ENCODE data around the gene NMT1.

Gene NMT1

DNA sequence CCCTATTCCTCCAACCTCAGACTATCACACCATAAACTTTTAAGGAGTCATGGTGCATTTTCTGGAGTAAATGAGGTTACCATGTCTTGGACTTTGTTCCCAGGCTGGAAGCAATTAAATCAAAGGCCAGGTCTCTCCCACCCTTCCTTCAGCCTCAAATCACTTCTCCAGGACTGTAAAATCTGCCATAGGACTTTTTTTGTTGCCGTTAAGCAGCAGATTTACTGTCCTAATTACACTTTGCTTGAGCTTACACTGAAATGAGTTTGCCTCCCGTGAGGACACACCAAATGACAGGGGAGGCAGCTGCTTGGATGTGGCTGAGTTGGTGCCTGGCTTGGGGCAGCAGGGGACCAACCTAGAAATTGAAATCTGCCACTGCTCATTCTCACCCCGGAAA is 24.4 kb upstream of the NMT1 start:
- TF ChIP-seq, protein P1, sequence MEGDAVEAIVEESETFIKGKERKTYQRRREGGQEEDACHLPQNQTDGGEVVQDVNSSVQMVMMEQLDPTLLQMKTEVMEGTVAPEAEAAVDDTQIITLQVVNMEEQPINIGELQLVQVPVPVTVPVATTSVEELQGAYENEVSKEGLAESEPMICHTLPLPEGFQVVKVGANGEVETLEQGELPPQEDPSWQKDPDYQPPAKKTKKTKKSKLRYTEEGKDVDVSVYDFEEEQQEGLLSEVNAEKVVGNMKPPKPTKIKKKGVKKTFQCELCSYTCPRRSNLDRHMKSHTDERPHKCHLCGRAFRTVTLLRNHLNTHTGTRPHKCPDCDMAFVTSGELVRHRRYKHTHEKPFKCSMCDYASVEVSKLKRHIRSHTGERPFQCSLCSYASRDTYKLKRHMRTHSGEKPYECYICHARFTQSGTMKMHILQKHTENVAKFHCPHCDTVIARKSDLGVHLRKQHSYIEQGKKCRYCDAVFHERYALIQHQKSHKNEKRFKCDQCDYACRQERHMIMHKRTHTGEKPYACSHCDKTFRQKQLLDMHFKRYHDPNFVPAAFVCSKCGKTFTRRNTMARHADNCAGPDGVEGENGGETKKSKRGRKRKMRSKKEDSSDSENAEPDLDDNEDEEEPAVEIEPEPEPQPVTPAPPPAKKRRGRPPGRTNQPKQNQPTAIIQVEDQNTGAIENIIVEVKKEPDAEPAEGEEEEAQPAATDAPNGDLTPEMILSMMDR (IDR thresholded peaks at IDR 0.05; ENCODE audit: extremely low read depth, insufficient read depth, missing control alignments): no peak
- no peak for DNase-seq (ENCODE audit: low spot score)
- in situ Hi-C loops (cut with MboI; ENCODE audit: low pct_unique_long_range_greater_than_20kb, low sequenced_read_pairs, unreplicated experiment): no loop called here

DNA sequence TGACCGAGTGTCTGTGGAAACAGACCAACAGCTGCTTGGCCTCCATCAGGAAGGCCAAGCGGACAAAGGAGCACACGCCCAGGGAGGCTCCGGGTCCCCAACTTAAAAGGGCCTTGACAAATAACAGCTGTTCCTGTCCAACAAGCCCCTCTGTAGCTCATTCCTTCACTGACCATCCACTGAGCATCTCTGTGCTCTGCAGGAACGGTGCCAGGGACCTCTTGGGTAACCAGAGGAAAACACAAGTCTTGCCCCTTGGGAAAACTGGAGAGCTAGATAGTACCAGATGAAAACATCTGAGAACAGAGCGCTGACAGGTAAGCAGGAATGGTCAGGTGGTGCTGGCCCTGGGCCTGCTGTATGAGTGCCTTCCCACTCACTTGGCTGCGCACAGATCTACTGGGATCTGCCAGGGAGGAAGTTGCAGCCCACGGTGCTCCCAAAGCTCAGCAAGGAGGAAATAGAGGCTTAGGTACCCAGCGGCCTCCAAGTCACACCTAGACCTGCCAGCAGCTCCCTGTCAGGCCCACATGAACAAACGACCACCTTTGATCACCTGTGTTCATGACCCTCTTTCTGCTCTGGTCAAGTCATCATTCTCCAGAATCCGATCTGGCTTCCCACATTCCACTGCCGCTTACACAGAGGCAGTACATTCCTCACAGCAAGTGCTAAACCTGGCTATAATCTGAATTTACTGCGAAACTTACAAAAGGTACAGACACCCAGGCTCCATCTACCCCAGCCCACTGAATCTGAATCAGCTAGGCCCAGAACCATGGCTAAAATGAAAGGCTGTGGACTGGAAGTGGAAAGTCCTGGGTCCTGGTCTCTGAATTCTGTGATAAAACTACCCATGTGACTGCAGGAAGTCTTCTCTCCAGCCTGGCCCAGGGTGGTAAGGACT is 22.1 kb upstream of the NMT1 start:
- in situ Hi-C loops (cut with MboI; ENCODE audit: low pct_unique_long_range_greater_than_20kb, low sequenced_read_pairs, unreplicated experiment): no loop called here
- TF ChIP-seq, protein P1 (IDR thresholded peaks at IDR 0.05; ENCODE audit: extremely low read depth, insufficient read depth, missing control alignments): no peak
- no peak for DNase-seq (ENCODE audit: low spot score)

DNA sequence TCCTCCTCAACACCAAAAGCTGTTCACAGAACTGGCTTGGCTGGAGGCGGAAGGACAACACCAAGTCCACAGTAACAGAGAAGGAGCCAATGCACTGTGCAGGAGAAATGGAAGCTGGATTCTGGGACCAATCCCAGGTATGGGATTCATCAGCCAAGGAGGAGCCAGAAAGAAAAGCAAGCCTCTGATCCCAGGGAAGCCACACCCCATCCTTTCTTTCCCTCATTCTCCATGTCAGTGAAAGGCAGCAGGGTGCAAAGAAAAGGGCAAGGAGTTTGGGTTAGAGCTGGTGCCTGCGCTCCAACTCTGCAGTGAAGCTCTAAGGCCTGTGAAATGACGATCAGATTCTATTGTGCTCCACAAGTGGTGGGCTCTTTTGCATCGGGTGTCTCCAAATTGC is 20.7 kb upstream of the NMT1 start:
- in situ Hi-C loops (cut with MboI; ENCODE audit: low pct_unique_long_range_greater_than_20kb, low sequenced_read_pairs, unreplicated experiment): no loop called here
- TF ChIP-seq, protein P1 (IDR thresholded peaks at IDR 0.05; ENCODE audit: extremely low read depth, insufficient read depth, missing control alignments): no peak
- no peak for DNase-seq (ENCODE audit: low spot score)

DNA sequence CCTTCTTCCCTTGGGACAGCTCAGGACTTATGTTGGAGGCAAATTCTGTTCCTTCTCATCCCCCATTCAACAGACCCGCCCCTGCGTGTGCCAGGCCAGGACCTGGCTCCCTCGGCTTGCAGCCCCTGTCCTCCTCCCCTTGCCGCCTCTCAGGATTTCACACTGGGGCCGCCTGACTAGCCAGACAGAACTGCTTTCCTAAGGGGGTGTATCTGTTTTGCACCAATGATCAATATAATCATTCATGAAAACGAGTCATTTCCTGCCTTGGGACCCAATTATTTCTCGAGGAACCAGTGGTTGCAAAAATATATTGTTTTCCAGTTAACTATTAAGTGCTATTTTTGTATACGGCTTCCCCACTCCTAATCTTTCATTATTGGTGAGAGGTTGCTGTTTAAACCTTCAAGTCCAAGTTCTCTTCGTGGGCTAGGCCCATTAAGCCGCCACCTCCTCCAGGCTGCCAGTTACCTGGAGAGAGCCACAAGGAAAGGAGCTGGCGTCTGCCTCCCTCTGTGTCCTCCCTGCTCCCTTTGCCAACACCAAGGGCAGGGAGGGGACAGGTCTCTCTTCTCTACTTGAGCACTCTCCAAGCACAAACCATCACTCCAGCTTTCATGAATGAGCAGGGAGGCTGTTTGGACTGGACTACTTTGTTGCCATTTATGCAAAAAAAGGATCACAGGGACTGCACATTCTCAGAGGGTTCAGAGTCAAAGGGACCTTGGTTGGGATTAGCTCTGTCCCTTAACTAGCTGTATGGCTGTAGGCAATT is 18.6 kb upstream of the NMT1 start:
- DNase-seq (ENCODE audit: low spot score): no peak
- in situ Hi-C loops (cut with MboI; ENCODE audit: low pct_unique_long_range_greater_than_20kb, low sequenced_read_pairs, unreplicated experiment): no loop called here
- TF ChIP-seq, protein P1 (IDR thresholded peaks at IDR 0.05; ENCODE audit: extremely low read depth, insufficient read depth, missing control alignments): no peak

DNA sequence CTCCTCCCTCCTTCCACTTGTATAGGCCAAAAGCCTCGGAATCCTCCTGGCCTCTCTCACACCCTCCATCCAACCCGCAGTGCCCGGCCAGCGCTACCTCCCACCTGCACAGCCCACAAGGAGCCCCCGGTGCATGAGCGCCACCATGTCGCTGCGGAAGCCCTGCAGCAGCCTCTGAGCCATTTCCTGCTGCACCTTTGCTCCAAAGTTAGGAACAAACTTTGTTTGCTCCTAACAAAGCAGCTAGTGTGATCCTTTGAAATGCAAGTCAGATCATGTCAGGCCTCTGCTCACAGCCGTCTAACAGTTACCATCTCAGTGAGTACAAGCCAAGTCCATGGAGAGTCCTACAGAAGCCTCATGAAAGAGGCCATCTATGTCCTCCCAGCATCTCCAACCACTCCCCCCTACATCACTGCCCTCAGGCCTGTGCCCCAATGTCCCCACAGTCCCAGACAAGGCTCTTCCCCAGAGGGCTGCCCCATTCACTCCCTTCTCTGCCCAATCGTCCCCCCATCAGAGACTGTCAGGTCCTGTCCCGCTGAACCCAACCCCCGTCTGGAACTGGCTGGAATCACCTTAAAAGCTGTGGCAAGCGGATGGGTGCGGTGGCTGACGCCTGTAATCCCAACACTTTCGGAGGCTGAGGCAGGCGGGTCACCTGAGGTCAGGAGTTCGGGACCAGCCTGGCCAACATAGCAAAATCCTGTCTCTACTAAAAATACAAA is 17.1 kb upstream of the NMT1 start:
- in situ Hi-C loops (cut with MboI; ENCODE audit: low pct_unique_long_range_greater_than_20kb, low sequenced_read_pairs, unreplicated experiment): no loop called here
- DNase-seq (ENCODE audit: low spot score): no peak
- TF ChIP-seq, protein P1 (IDR thresholded peaks at IDR 0.05; ENCODE audit: extremely low read depth, insufficient read depth, missing control alignments): no peak

DNA sequence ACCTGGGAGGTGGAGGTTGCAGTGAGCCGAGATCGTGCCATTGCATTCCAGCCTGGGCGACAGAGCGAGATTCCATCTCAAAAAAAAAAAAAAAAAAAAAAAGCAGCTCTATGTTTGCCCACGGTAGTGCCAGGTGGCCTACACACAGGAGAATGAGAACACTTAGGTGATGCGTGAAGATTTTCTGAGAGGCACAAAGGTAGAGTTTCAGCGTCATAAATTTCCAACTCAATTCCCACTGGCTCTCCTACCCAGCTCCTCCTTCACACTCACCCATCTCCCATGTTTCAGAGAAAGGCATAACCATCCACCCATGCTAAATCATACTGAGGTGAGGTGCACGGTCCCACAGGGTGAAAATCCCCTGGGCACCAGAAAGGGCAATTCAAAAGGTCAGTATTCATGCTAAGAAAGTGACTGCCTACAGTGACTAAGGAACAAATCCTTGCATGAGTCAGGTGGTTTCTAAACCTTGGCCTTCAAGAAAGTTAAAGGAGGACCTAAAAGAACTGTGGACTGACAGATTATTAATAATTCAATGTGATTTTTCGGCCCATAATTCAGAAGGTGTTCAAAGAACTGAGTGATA is 14.5 kb upstream of the NMT1 start:
- in situ Hi-C loops (cut with MboI; ENCODE audit: low pct_unique_long_range_greater_than_20kb, low sequenced_read_pairs, unreplicated experiment): no loop called here

More for the DNA sequence above, 14.5 kb upstream of the NMT1 start:
- TF ChIP-seq, protein P1 (IDR thresholded peaks at IDR 0.05; ENCODE audit: extremely low read depth, insufficient read depth, missing control alignments): no peak
- peak; percentile 28 for DNase-seq (ENCODE audit: low spot score)

Measured in GM13977 (cell line).